ENCODE data around the gene DEXI. TPM values are rescaled to one million over a fixed set of nuclear protein-coding genes. Genes with fewer than 3 reads are reported as not detected.

DEXI gene
- total and polyA plus RNA-seq, 8 donors, result 12.0 to 22.6 (median 16.8) TPM

GRCh38 chr16:10978124-10978523, 35.9 kb upstream of the DEXI start:
- no peak for TF ChIP-seq CTCF (IDR thresholded peaks at IDR 0.05)
- Histone ChIP-seq H3K36me3 (peaks cover 0 to 10% (median 0%) of the 10 kb centered on the region in 3 donors), H3K27ac (no peak overlapping the region), H3K4me1 (no peaks in the 10 kb centered on the region), H3K4me3 (no peak overlapping the region), H3K27me3 (no peaks in the 10 kb centered on the region), H3K9me3 (no peaks in the 10 kb centered on the region)
- intact Hi-C loops (cut with DNase I), result no loop called here
- WGBS, 2 donors, result 91 to 94% methylated on average over 6 of the region's 6 CpGs
- ATAC-seq (no peak), DNase-seq (no peak), FAIRE-seq (no peak)

- FAIRE-seq (no peak), ATAC-seq (no peak), DNase-seq (no peak)
- 76 to 97% methylated on average over 3 of the region's 3 CpGs for WGBS, 2 donors
- Histone ChIP-seq H3K27ac (no peak overlapping the region), H3K4me3 (no peak overlapping the region), H3K9me3 (no peaks in the 10 kb centered on the region), H3K4me1 (no peaks in the 10 kb centered on the region), H3K27me3 (no peaks in the 10 kb centered on the region), H3K36me3 (peaks cover 0 to 10% (median 0%) of the 10 kb centered on the region in 3 donors)
- intact Hi-C loops (cut with DNase I), result no loop called here
- no peak for TF ChIP-seq CTCF (IDR thresholded peaks at IDR 0.05)
Observed at GRCh38 chr16:10976634-10977033, 34.4 kb upstream of the DEXI start.

GRCh38 chr16:10972819-10973464, 30.7 kb upstream of the DEXI start:
- intact Hi-C loops (cut with DNase I), result loop anchor here in 1 of 3 donors (5.0 kb wide), 2 partner anchors 284 to 384 kb away; partner anchors contain the start of gene SOCS1
- no peak for DNase-seq
- no peaks in the 10 kb centered on the region for H3K9me3 ChIP-seq
- no peak for FAIRE-seq
- H3K4me3 ChIP-seq, result no peak overlapping the region
- WGBS, 2 donors, result 89 to 94% methylated on average over 12 of the region's 12 CpGs
- H3K4me1 ChIP-seq, result peaks cover 0 to 3% (median 0%) of the 10 kb centered on the region in 3 donors
- no peak overlapping the region for H3K27ac ChIP-seq
- TF ChIP-seq CTCF (IDR thresholded peaks at IDR 0.05), result no peak
- no peak for ATAC-seq
- no peaks in the 10 kb centered on the region for H3K27me3 ChIP-seq
- H3K36me3 ChIP-seq, result peaks cover 0 to 7% (median 0%) of the 10 kb centered on the region in 3 donors

- Histone ChIP-seq H3K9me3 (no peaks in the 10 kb centered on the region), H3K27me3 (no peaks in the 10 kb centered on the region), H3K36me3 (peaks cover 0 to under 1% (median 0%) of the 10 kb centered on the region in 3 donors), H3K4me1 (peaks cover 0 to 6% (median 0%) of the 10 kb centered on the region in 3 donors), H3K4me3 (no peak overlapping the region), H3K27ac (no peak overlapping the region)
- TF ChIP-seq CTCF (IDR thresholded peaks at IDR 0.05), result no peak
- ATAC-seq (no peak), DNase-seq (peak in 1 of 6 donors; percentile 46), FAIRE-seq (no peak)
- intact Hi-C loops (cut with DNase I), result loop anchor here in 1 of 3 donors (5.0 kb wide), 2 partner anchors 285 to 385 kb away; partner anchors contain the start of gene SOCS1
- 40 to 42% methylated on average over 4 of the region's 4 CpGs for WGBS, 2 donors
Observed at GRCh38 chr16:10972108-10972818, 30.0 kb upstream of the DEXI start.
